GM21737 (cell line): ENCODE results near the gene ZFP36L2.

Experiments
- ATAC-seq: cut with Tn5 transposase; IDR thresholded peaks from one replicate; pipeline ENCODE4 v1.9.1; 2021; ENCODE audit warnings: mild to moderate bottlenecking, moderate library complexity; ENCODE audit not compliant: unreplicated experiment

The ZFP36L2 gene

GRCh38 chr2:43226558-43226954 lies at the start of gene ZFP36L2:
TSS of gene ZFP36L2 (minus strand) at chr2:43226606. CDS start at chr2:43226315, 291 bp downstream.
- peak; percentile 50 for ATAC-seq

GRCh38 chr2:43274721-43275120 lies 48.3 kb upstream of the ZFP36L2 start:
- ATAC-seq: no peak

- ATAC-seq: no peak
These were observed 47.6 kb upstream of the ZFP36L2 start for GRCh38 chr2:43274055-43274454.

- no peak for ATAC-seq
These were observed 47.1 kb upstream of the ZFP36L2 start for GRCh38 chr2:43273529-43273928.

GRCh38 chr2:43270930-43271615 lies 44.7 kb upstream of the ZFP36L2 start:
- ATAC-seq: no peak

- no peak for ATAC-seq
These were observed 44.1 kb upstream of the ZFP36L2 start for GRCh38 chr2:43270461-43270860.

- ATAC-seq: no peak
These were observed 43.3 kb upstream of the ZFP36L2 start for GRCh38 chr2:43269706-43270105.

- ATAC-seq: no peak
These were observed 42.7 kb upstream of the ZFP36L2 start for GRCh38 chr2:43269074-43269572.

- no peak for ATAC-seq
These were observed 41.9 kb upstream of the ZFP36L2 start for GRCh38 chr2:43268066-43268953.

GRCh38 chr2:43267381-43267780 lies 41.0 kb upstream of the ZFP36L2 start:
- ATAC-seq: no peak

GRCh38 chr2:43266711-43267111 lies 40.3 kb upstream of the ZFP36L2 start:
- ATAC-seq: no peak

- ATAC-seq: no peak
These were observed 39.0 kb upstream of the ZFP36L2 start for GRCh38 chr2:43265421-43265820.

- ATAC-seq: no peak
These were observed 38.6 kb upstream of the ZFP36L2 start for GRCh38 chr2:43265001-43265400.

- no peak for ATAC-seq
These were observed 36.5 kb upstream of the ZFP36L2 start for GRCh38 chr2:43262951-43263350.

GRCh38 chr2:43262239-43262638 lies 35.8 kb upstream of the ZFP36L2 start:
- ATAC-seq: no peak

- ATAC-seq: no peak
These were observed 33.1 kb upstream of the ZFP36L2 start for GRCh38 chr2:43259512-43259911.

- no peak for ATAC-seq
These were observed 32.2 kb upstream of the ZFP36L2 start for GRCh38 chr2:43258547-43259156.

- ATAC-seq: no peak
These were observed 29.0 kb upstream of the ZFP36L2 start for GRCh38 chr2:43255296-43255910.

- no peak for ATAC-seq
These were observed 27.9 kb upstream of the ZFP36L2 start for GRCh38 chr2:43254331-43254730.

- ATAC-seq: no peak
These were observed 24.8 kb upstream of the ZFP36L2 start for GRCh38 chr2:43251171-43251731.

GRCh38 chr2:43250015-43250414 lies 23.6 kb upstream of the ZFP36L2 start:
- ATAC-seq: no peak
